Activated CD4-positive, alpha-beta T cell treated with anti-CD3 and anti-CD28 coated beads, Interleukin-2, amount 10 ng/mL, durations not matched to agents 24 days and 14 days (primary cell): ENCODE results near the gene ODF2. TPM values are rescaled to one million over a fixed set of nuclear protein-coding genes. Genes with fewer than 3 reads are reported as not detected.
"Not testable (repeated sequence)": the region's sequence is repeated elsewhere in the genome, so short reads cannot be mapped to it uniquely, and the experiment has no call there.

Experiments used
- DNase-seq: peaks from one replicate; pipeline ENCODE4 v3.0.0; 2022
- H3K27ac Mint-ChIP-seq: one replicate; pipeline ENCODE4 v1.8.0; 2022; ENCODE audit warnings: mild to moderate bottlenecking, mixed read lengths
- H3K27me3 Mint-ChIP-seq: one replicate; pipeline ENCODE4 v1.8.0; 2022; ENCODE audit warnings: mixed read lengths
- H3K36me3 Mint-ChIP-seq: one replicate; pipeline ENCODE4 v1.8.0; 2022; ENCODE audit warnings: low read depth, mild to moderate bottlenecking, mixed read lengths
- H3K4me1 Mint-ChIP-seq: one replicate; pipeline ENCODE4 v1.8.0; 2021; ENCODE audit warnings: mixed read lengths
- H3K4me3 Mint-ChIP-seq: one replicate; pipeline ENCODE4 v1.8.0; 2022; ENCODE audit warnings: mild to moderate bottlenecking, moderate library complexity, mixed read lengths
- H3K9me3 Mint-ChIP-seq: one replicate; pipeline ENCODE4 v1.8.0; 2021; ENCODE audit warnings: mixed read lengths
- intact Hi-C: fragments of 100-400 bp; cut with micrococcal nuclease; formaldehyde crosslinking; loops from one replicate; pipeline ENCODE4 v1.15.1; 2023
- total RNA-seq: library from RNA; stranded (reverse); gene quantifications from 2 replicates; pipeline ENCODE4 v1.2.3, GENCODE V29; 2022

Gene ODF2
- total RNA-seq, 1 donor from 2014 or later: 64.8 TPM

GRCh38 chr9:128435611-128436010 is 20.2 kb upstream of the ODF2 start:
- Mint-ChIP-seq H3K27me3 (no peaks in the 10 kb centered on the region), H3K9me3 (no peaks in the 10 kb centered on the region), H3K4me1 (peaks cover 7% of the 10 kb centered on the region), H3K27ac (no peak overlapping the region), H3K4me3 (no peak overlapping the region), H3K36me3 (no peaks in the 10 kb centered on the region)
- no peak for DNase-seq
- intact Hi-C loops: no loop called here

GRCh38 chr9:128438343-128439109 is 17.3 kb upstream of the ODF2 start:
- DNase-seq: peak; percentile 96
- Mint-ChIP-seq H3K27ac (no peak overlapping the region), H3K27me3 (no peaks in the 10 kb centered on the region), H3K36me3 (no peaks in the 10 kb centered on the region), H3K9me3 (no peaks in the 10 kb centered on the region), H3K4me1 (peaks cover 7% of the 10 kb centered on the region), H3K4me3 (no peak overlapping the region)
- intact Hi-C loops: no loop called here

GRCh38 chr9:128439273-128439672 is 16.5 kb upstream of the ODF2 start:
- Mint-ChIP-seq H3K9me3 (no peaks in the 10 kb centered on the region), H3K36me3 (no peaks in the 10 kb centered on the region), H3K4me1 (peaks cover 7% of the 10 kb centered on the region), H3K4me3 (no peak overlapping the region), H3K27ac (no peak overlapping the region), H3K27me3 (no peaks in the 10 kb centered on the region)
- no peak for DNase-seq
- intact Hi-C loops: no loop called here

GRCh38 chr9:128442150-128442549 is 13.7 kb upstream of the ODF2 start:
- Mint-ChIP-seq H3K27ac (no peak overlapping the region), H3K4me1 (peaks cover 7% of the 10 kb centered on the region), H3K4me3 (no peak overlapping the region), H3K9me3 (no peaks in the 10 kb centered on the region), H3K27me3 (peaks cover 2% of the 10 kb centered on the region), H3K36me3 (no peaks in the 10 kb centered on the region)
- intact Hi-C loops: no loop called here
- no peak for DNase-seq

- H3K9me3 Mint-ChIP-seq, intact Hi-C loops, H3K27ac Mint-ChIP-seq, H3K4me1 Mint-ChIP-seq, DNase-seq, H3K27me3 Mint-ChIP-seq, H3K4me3 Mint-ChIP-seq, H3K36me3 Mint-ChIP-seq: not testable (repeated sequence)
These were observed 9.3 kb upstream of the ODF2 start for GRCh38 chr9:128446505-128446904.

- no peak overlapping the region for H3K4me3 Mint-ChIP-seq
- intact Hi-C loops: no loop called here
- H3K36me3 Mint-ChIP-seq: no peaks in the 10 kb centered on the region
- no peaks in the 10 kb centered on the region for H3K4me1 Mint-ChIP-seq
- no peak overlapping the region for H3K27ac Mint-ChIP-seq
- no peak for DNase-seq
- H3K27me3 Mint-ChIP-seq: peaks cover 2% of the 10 kb centered on the region
- no peaks in the 10 kb centered on the region for H3K9me3 Mint-ChIP-seq
These were observed 7.1 kb upstream of the ODF2 start for GRCh38 chr9:128448746-128449145.

GRCh38 chr9:128454991-128455390 is 815 bp upstream of the ODF2 start:
- Mint-ChIP-seq H3K27ac (peak overlapping the region; percentile 78), H3K9me3 (no peaks in the 10 kb centered on the region), H3K4me3 (peak overlapping the region; percentile 91), H3K27me3 (no peaks in the 10 kb centered on the region), H3K36me3 (peaks cover 2% of the 10 kb centered on the region), H3K4me1 (peaks cover 20% of the 10 kb centered on the region)
- no peak for DNase-seq
- intact Hi-C loops: loop anchor here (5.0 kb wide), 2 partner anchors 447 to 572 kb away; partner anchors contain the start of gene SH3GLB2

- H3K4me1 Mint-ChIP-seq: peaks cover 20% of the 10 kb centered on the region
- H3K27ac Mint-ChIP-seq: peak overlapping the region; percentile 94
- intact Hi-C loops: loop anchor here (1.0 to 5.0 kb wide), 6 partner anchors 48 to 571 kb away; partner anchors contain the start of genes GLE1, SH3GLB2, SPTAN1 and URM1
- H3K9me3 Mint-ChIP-seq: no peaks in the 10 kb centered on the region
- H3K27me3 Mint-ChIP-seq: no peaks in the 10 kb centered on the region
- peak; percentile 94 for DNase-seq
- H3K4me3 Mint-ChIP-seq: peak overlapping the region; percentile 91
- H3K36me3 Mint-ChIP-seq: peaks cover 13% of the 10 kb centered on the region
These were observed 831 bp downstream of the ODF2 start for GRCh38 chr9:128456613-128457061.

- Mint-ChIP-seq H3K27me3 (no peaks in the 10 kb centered on the region), H3K36me3 (peaks cover 19% of the 10 kb centered on the region), H3K4me3 (peak overlapping the region; percentile 91), H3K9me3 (no peaks in the 10 kb centered on the region), H3K27ac (peak overlapping the region; percentile 94), H3K4me1 (peaks cover 20% of the 10 kb centered on the region)
- DNase-seq: peak; percentile 64
- intact Hi-C loops: loop anchor here (2.0 to 5.0 kb wide), 3 partner anchors 48 to 570 kb away; partner anchors contain the start of genes GLE1 and SH3GLB2
These were observed 1.4 kb downstream of the ODF2 start for GRCh38 chr9:128457207-128457606.

GRCh38 chr9:128459011-128459410 is 3.2 kb downstream of the ODF2 start:
- intact Hi-C loops: loop anchor here (5.0 kb wide), 2 partner anchors 443 to 568 kb away; partner anchors contain the start of gene SH3GLB2

GRCh38 chr9:128469070-128469469 is 13.3 kb downstream of the ODF2 start:
- intact Hi-C loops: no loop called here
- H3K9me3 Mint-ChIP-seq: no peaks in the 10 kb centered on the region
- no peaks in the 10 kb centered on the region for H3K27me3 Mint-ChIP-seq
- H3K36me3 Mint-ChIP-seq: peaks cover 22% of the 10 kb centered on the region
- no peak overlapping the region for H3K27ac Mint-ChIP-seq
- no peak for DNase-seq
- no peak overlapping the region for H3K4me3 Mint-ChIP-seq
- no peaks in the 10 kb centered on the region for H3K4me1 Mint-ChIP-seq

More at GRCh38 chr9:128459011-128459410, 3.2 kb downstream of the ODF2 start:
- no peak for DNase-seq
- Mint-ChIP-seq H3K4me1 (peaks cover 20% of the 10 kb centered on the region), H3K4me3 (no peak overlapping the region), H3K9me3 (no peaks in the 10 kb centered on the region), H3K27me3 (no peaks in the 10 kb centered on the region), H3K36me3 (peaks cover 28% of the 10 kb centered on the region), H3K27ac (no peak overlapping the region)

- Mint-ChIP-seq H3K4me3 (no peak overlapping the region), H3K36me3 (peaks cover 26% of the 10 kb centered on the region), H3K27me3 (no peaks in the 10 kb centered on the region), H3K27ac (no peak overlapping the region), H3K4me1 (no peaks in the 10 kb centered on the region), H3K9me3 (no peaks in the 10 kb centered on the region)
- DNase-seq: no peak
- intact Hi-C loops: no loop called here
These were observed 14.8 kb downstream of the ODF2 start for GRCh38 chr9:128470560-128470959.

GRCh38 chr9:128473104-128473503 is 17.3 kb downstream of the ODF2 start:
- Mint-ChIP-seq H3K27ac (no peak overlapping the region), H3K4me1 (no peaks in the 10 kb centered on the region)

GRCh38 chr9:128475867-128476266 is 20.1 kb downstream of the ODF2 start:
- peaks cover 39% of the 10 kb centered on the region for H3K36me3 Mint-ChIP-seq
- no peak overlapping the region for H3K27ac Mint-ChIP-seq
- H3K9me3 Mint-ChIP-seq: no peaks in the 10 kb centered on the region
- H3K4me3 Mint-ChIP-seq: no peak overlapping the region
- no peak for DNase-seq
- no peaks in the 10 kb centered on the region for H3K27me3 Mint-ChIP-seq
- intact Hi-C loops: no loop called here
- H3K4me1 Mint-ChIP-seq: no peaks in the 10 kb centered on the region

More at GRCh38 chr9:128473104-128473503, 17.3 kb downstream of the ODF2 start:
- Mint-ChIP-seq H3K4me3 (no peak overlapping the region), H3K36me3 (peaks cover 32% of the 10 kb centered on the region), H3K9me3 (no peaks in the 10 kb centered on the region), H3K27me3 (no peaks in the 10 kb centered on the region)
- DNase-seq: no peak
- intact Hi-C loops: no loop called here
